Right kidney (tissue), 1 donor: ENCODE measurements around the gene PDE4C.

ENCODE experiments used
- DNase-seq: peaks from one replicate; pipeline ENCODE4 v3.0.0-alpha.2; 2016

Gene PDE4C

GRCh38 chr19:18198374-18198773 lies 27.9 kb downstream of the PDE4C start:
- DNase-seq = no peak

GRCh38 chr19:18197941-18198340 lies 28.3 kb downstream of the PDE4C start:
- no peak for DNase-seq

GRCh38 chr19:18197306-18197705 lies 28.9 kb downstream of the PDE4C start:
- no peak for DNase-seq

- no peak for DNase-seq
Observed at GRCh38 chr19:18196511-18196845, 29.8 kb downstream of the PDE4C start.

- no peak for DNase-seq
Observed at GRCh38 chr19:18194554-18195238, 31.5 kb downstream of the PDE4C start.

- DNase-seq = no peak
Observed at GRCh38 chr19:18194181-18194530, 32.1 kb downstream of the PDE4C start.

- no peak for DNase-seq
Observed at GRCh38 chr19:18193388-18194180, 32.7 kb downstream of the PDE4C start.

- peak; percentile 91 for DNase-seq
Observed at GRCh38 chr19:18192673-18193387, 33.4 kb downstream of the PDE4C start, which contains the start of gene MPV17L2. Gene MPV17L2 (plus strand): TSS chr19:18193218. CDS start chr19:18193282, 64 bp downstream.

- no peak for DNase-seq
Observed at GRCh38 chr19:18191640-18192062, 34.6 kb downstream of the PDE4C start.

GRCh38 chr19:18190278-18190677 lies 36.0 kb downstream of the PDE4C start:
- no peak for DNase-seq

- DNase-seq = no peak
Observed at GRCh38 chr19:18185538-18185937, 40.7 kb downstream of the PDE4C start.

GRCh38 chr19:18183529-18183928 lies 42.7 kb downstream of the PDE4C start:
- DNase-seq = no peak

GRCh38 chr19:18179957-18180356 lies 46.3 kb downstream of the PDE4C start:
- no peak for DNase-seq

GRCh38 chr19:18176367-18177310 lies 49.6 kb downstream of the PDE4C start:
- no peak for DNase-seq

- DNase-seq = no peak
Observed at GRCh38 chr19:18174983-18175382, 51.3 kb downstream of the PDE4C start.
